ENCODE measurements around the gene MBP.

Gene MBP

DNA sequence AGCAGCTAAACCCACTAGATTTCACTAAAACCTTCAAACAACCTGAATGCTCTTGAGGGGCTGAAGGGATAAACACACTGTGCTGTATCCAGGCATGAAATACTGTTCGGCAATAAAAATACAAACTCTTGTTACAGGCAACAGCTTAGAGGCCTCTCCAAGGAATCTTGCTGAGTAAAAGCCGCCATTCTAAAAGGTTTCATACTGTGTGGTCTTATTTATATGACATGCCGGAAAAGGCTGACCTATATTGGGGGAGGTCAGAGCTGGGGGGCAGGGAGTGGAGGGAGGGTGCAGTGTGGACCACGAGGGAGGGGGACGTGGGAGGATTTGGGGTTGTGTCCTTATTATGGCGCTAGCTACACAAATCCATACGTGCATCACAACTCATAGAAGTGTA is 136.2 kb downstream of the MBP start:
- TF ChIP-seq, protein P1, sequence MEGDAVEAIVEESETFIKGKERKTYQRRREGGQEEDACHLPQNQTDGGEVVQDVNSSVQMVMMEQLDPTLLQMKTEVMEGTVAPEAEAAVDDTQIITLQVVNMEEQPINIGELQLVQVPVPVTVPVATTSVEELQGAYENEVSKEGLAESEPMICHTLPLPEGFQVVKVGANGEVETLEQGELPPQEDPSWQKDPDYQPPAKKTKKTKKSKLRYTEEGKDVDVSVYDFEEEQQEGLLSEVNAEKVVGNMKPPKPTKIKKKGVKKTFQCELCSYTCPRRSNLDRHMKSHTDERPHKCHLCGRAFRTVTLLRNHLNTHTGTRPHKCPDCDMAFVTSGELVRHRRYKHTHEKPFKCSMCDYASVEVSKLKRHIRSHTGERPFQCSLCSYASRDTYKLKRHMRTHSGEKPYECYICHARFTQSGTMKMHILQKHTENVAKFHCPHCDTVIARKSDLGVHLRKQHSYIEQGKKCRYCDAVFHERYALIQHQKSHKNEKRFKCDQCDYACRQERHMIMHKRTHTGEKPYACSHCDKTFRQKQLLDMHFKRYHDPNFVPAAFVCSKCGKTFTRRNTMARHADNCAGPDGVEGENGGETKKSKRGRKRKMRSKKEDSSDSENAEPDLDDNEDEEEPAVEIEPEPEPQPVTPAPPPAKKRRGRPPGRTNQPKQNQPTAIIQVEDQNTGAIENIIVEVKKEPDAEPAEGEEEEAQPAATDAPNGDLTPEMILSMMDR (IDR thresholded peaks at IDR 0.05; ENCODE audit: control insufficient read depth, extremely low read depth, insufficient read depth), result no peak

DNA sequence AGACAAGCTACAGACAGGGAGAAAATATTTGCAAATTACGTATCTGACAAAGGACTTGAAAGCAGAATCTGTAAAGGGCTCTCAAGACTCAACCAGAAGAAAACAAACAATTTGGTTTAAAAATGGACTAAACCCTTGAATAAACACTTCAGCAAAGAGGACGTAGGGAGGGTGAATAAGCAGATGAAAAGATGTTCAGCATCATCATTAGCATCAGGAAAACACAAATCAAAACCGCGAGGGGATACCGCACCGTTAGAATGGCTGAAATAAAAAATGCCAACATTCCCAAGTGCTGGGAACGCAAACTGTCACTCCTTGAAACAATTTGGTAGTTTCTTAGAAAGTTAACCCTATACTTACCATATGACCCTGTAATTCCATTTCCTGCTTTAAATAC is 136.7 kb downstream of the MBP start:
- TF ChIP-seq, protein P1 (IDR thresholded peaks at IDR 0.05; ENCODE audit: control insufficient read depth, extremely low read depth, insufficient read depth), result no peak
- H3K4me3 ChIP-seq (ENCODE audit: low read depth, low read length), result no peak overlapping the region
- no peak for DNase-seq (ENCODE audit: low read depth)

More for the DNA sequence above, 136.2 kb downstream of the MBP start:
- DNase-seq (ENCODE audit: low read depth), result no peak
- no peak overlapping the region for H3K4me3 ChIP-seq (ENCODE audit: low read depth, low read length)

DNA sequence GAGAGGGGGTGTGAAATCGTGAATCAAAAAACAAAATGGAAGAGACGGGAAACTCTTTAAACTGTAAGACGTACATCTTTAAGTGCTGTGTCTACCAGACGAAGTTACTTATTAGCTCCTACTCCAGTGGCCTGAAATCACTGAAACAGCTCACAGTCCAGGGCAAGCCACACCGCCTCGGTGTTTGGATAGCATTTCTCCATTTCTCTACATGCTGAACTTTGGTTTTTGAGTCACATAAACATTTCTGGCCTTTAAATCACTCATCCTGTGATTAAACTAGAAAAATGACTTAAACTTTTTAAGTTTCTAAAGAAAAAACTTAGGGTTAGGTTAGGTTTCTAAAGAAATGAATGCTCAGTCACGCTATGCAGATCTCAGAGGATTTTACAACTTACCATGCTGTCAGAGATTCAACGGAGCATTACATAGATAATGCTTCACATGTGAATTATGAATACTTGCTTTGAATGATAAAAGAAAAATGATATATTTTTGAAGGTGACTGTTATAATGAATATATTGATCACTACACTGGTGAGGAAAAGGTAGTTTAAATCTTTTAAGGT is 138.4 kb downstream of the MBP start:
- TF ChIP-seq, protein P1 (IDR thresholded peaks at IDR 0.05; ENCODE audit: control insufficient read depth, extremely low read depth, insufficient read depth), result no peak
- no peak overlapping the region for H3K4me3 ChIP-seq (ENCODE audit: low read depth, low read length)
- no peak for DNase-seq (ENCODE audit: low read depth)

DNA sequence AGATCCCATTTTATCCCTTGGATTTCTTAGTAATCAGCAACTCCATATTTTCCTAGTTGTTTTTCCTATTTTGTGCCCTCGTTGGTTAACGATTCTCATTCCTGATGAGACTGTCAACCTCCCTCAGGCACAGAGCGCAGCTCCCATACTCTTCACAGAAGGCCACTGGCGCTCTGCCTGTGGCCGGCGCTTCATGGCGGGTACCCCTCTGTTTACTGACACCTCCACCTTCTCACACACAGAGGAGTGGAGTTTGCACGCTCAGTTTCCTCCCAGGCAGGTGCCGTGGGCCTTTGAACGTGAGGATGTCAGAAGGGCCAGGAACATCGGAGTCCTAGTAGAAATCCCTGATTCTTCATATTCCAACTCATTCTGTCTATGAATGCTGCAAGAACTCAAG is 139.0 kb downstream of the MBP start:
- no peak overlapping the region for H3K4me3 ChIP-seq (ENCODE audit: low read depth, low read length)
- DNase-seq (ENCODE audit: low read depth), result no peak
- TF ChIP-seq, protein P1 (IDR thresholded peaks at IDR 0.05; ENCODE audit: control insufficient read depth, extremely low read depth, insufficient read depth), result no peak

DNA sequence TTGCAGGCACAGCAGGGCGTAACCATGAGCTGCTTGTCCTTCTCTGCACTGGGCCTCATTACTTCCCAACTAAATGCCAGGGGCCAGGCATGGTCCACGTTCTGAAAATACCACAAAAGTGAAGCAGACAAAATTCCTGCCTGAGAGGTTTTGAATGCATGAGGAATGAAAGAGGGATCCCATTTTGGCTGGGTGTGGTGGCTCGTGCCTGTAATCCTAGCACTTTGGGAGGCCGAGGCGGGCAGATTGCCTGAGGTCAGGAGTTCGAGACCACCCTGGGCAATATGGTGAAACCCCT is 139.5 kb downstream of the MBP start:
- H3K4me3 ChIP-seq (ENCODE audit: low read depth, low read length), result no peak overlapping the region
- TF ChIP-seq, protein P1 (IDR thresholded peaks at IDR 0.05; ENCODE audit: control insufficient read depth, extremely low read depth, insufficient read depth), result no peak
- no peak for DNase-seq (ENCODE audit: low read depth)

DNA sequence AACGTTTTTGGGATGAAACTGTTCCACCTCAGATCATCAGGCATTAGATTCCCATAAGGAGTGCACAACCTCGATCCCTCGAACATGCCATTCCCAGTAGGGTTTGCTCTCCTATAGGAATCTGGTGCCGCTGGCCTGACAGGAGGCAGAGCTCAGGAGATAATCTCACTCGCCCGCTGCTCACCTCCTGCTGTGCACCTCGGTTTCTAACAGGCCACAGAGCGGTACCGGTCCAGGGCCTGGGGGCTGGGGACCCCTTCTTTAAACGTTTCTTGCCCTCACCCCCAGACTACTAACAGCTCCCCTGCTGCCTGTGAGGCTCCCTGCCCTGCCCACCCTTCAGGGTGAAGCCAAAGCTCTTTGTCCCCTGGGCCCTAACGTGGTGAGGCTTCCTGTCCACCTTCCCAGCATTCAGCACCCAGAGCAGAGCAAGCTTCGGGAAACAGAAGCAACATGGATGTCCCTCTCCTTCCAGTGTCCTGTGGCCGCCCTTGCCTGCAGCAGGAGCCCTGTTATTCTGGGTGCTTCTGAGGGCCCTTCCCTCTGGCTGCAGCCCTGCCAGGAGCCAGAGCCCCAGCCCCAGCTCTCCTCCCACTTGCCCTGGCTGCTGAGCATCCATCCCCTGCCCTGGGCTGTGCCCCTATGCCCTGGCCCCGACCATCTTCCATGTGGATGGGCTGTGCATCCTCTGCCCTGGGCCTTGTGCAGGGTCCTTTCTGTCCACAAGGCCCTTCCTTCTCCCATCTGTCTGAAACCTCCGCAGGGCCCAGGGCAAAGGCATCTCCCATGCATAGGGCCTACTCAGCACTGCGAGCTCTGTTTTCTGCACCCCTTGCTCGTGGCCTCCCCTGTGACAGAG is 140.1 kb downstream of the MBP start:
- TF ChIP-seq, protein P1 (IDR thresholded peaks at IDR 0.05; ENCODE audit: control insufficient read depth, extremely low read depth, insufficient read depth), result no peak
- DNase-seq (ENCODE audit: low read depth), result no peak
- H3K4me3 ChIP-seq (ENCODE audit: low read depth, low read length), result no peak overlapping the region
